Mesodermal cell (in vitro differentiated cells): Measurements from ENCODE around the gene TET1.
"Not testable (repeated sequence)": the region's sequence is repeated elsewhere in the genome, so short reads cannot be mapped to it uniquely, and the experiment has no call there.

ENCODE experiments used
- H3K27ac ChIP-seq: 2 replicates; pipeline ENCODE4 v1.7.0; 2013; ENCODE audit warnings: mild to moderate bottlenecking, low read depth, low read length, moderate library complexity; ENCODE audit not compliant: severe bottlenecking
- H3K36me3 ChIP-seq: 2 replicates; pipeline ENCODE4 v1.7.1; 2013; ENCODE audit warnings: mild to moderate bottlenecking, low read length, moderate library complexity; ENCODE audit not compliant: control insufficient read depth, insufficient read depth
- H3K4me1 ChIP-seq: one replicate; pipeline ENCODE4 v1.7.1; 2013; ENCODE audit warnings: mild to moderate bottlenecking, low read length; ENCODE audit not compliant: insufficient read depth, control insufficient read depth, poor library complexity, severe bottlenecking
- H3K4me3 ChIP-seq: 2 replicates; pipeline ENCODE4 v1.7.0; 2013; ENCODE audit warnings: low read length, control low read depth, mild to moderate bottlenecking; ENCODE audit not compliant: insufficient read depth, poor library complexity, severe bottlenecking; ENCODE audit errors: extremely low read depth
- H3K9me3 ChIP-seq: 2 replicates; pipeline ENCODE4 v1.7.1; 2013; ENCODE audit warnings: mild to moderate bottlenecking, low read length, moderate library complexity; ENCODE audit not compliant: control insufficient read depth
- WGBS, 2 experiments: methylation state at CpG; one replicate each; pipeline ENCODE4 v1.1.5; 2013; ENCODE audit warnings: missing lambda C conversion rate in 2 of 2; ENCODE audit not compliant: insufficient coverage in 2 of 2; 5-methylcytosine and 5-hydroxymethylcytosine counted together

TET1 gene

GRCh38 chr10:68597407-68597806 lies 37.3 kb downstream of the TET1 start:
- Histone ChIP-seq H3K36me3 (peaks cover 11% of the 10 kb centered on the region), H3K4me1 (peaks cover 23% of the 10 kb centered on the region), H3K4me3 (no peak overlapping the region), H3K9me3 (no peaks in the 10 kb centered on the region), H3K27ac (no peak overlapping the region)
- no CpG with 5 or more reads among the region's 1 CpG for WGBS, 2 experiments

- no peaks in the 10 kb centered on the region for H3K9me3 ChIP-seq
- 65 to 67% methylated on average over 21 of the region's 23 CpGs for WGBS, 2 experiments
- peaks cover 26% of the 10 kb centered on the region for H3K4me1 ChIP-seq
- H3K4me3 ChIP-seq: no peak overlapping the region
- H3K27ac ChIP-seq: peak overlapping the region; percentile 96
- peaks cover 22% of the 10 kb centered on the region for H3K36me3 ChIP-seq
Observed at GRCh38 chr10:68598978-68599770, 39.0 kb downstream of the TET1 start.

- peak overlapping the region; percentile 23 for H3K4me3 ChIP-seq
- WGBS, 2 experiments: 17 to 50% methylated on average over 1 of the region's 3 CpGs
- H3K4me1 ChIP-seq: peaks cover 28% of the 10 kb centered on the region
- no peaks in the 10 kb centered on the region for H3K9me3 ChIP-seq
- H3K36me3 ChIP-seq: peaks cover 27% of the 10 kb centered on the region
- peak overlapping the region; percentile 96 for H3K27ac ChIP-seq
Observed at GRCh38 chr10:68599771-68600040, 39.6 kb downstream of the TET1 start.

- 7 to 11% methylated on average over 10 to 17 of the region's 17 CpGs for WGBS, 2 experiments
Observed at GRCh38 chr10:68600041-68600778, 40.1 kb downstream of the TET1 start.

GRCh38 chr10:68601501-68602265 lies 41.5 kb downstream of the TET1 start:
- Histone ChIP-seq H3K4me3 (no peak overlapping the region), H3K4me1 (peaks cover 28% of the 10 kb centered on the region), H3K9me3 (no peaks in the 10 kb centered on the region), H3K27ac (no peak overlapping the region), H3K36me3 (peaks cover 26% of the 10 kb centered on the region)
- 100% methylated on average over 1 of the region's 2 CpGs for WGBS, 2 experiments

More at GRCh38 chr10:68600041-68600778, 40.1 kb downstream of the TET1 start:
- Histone ChIP-seq H3K9me3 (no peaks in the 10 kb centered on the region), H3K4me1 (peaks cover 28% of the 10 kb centered on the region), H3K27ac (peak overlapping the region; percentile 96), H3K4me3 (peak overlapping the region; percentile 23), H3K36me3 (peaks cover 27% of the 10 kb centered on the region)

- Histone ChIP-seq H3K36me3 (peaks cover 33% of the 10 kb centered on the region), H3K4me1 (peaks cover 28% of the 10 kb centered on the region), H3K9me3 (no peaks in the 10 kb centered on the region), H3K4me3 (no peak overlapping the region), H3K27ac (no peak overlapping the region)
- 89 to 100% methylated on average over 1 of the region's 2 CpGs for WGBS, 2 experiments
Observed at GRCh38 chr10:68602434-68602833, 42.3 kb downstream of the TET1 start.

GRCh38 chr10:68603766-68604165 lies 43.6 kb downstream of the TET1 start:
- Histone ChIP-seq H3K9me3 (no peaks in the 10 kb centered on the region), H3K4me3 (no peak overlapping the region), H3K4me1 (peaks cover 22% of the 10 kb centered on the region), H3K36me3 (peaks cover 46% of the 10 kb centered on the region), H3K27ac (no peak overlapping the region)
- WGBS, 2 experiments: 100% methylated on average over 2 of the region's 3 CpGs

- Histone ChIP-seq H3K27ac (no peak overlapping the region), H3K4me1 (peaks cover 16% of the 10 kb centered on the region), H3K4me3 (no peak overlapping the region), H3K36me3 (peaks cover 52% of the 10 kb centered on the region), H3K9me3 (no peaks in the 10 kb centered on the region)
- WGBS, 2 experiments: 83 to 88% methylated on average over 1 of the region's 1 CpG
Observed at GRCh38 chr10:68604441-68604840, 44.3 kb downstream of the TET1 start.

- no peak overlapping the region for H3K27ac ChIP-seq
- H3K4me1 ChIP-seq: peaks cover 6% of the 10 kb centered on the region
- no peaks in the 10 kb centered on the region for H3K9me3 ChIP-seq
- H3K4me3 ChIP-seq: no peak overlapping the region
- WGBS, 2 experiments: 91 to 100% methylated on average over 1 to 2 of the region's 5 CpGs
- peaks cover 72% of the 10 kb centered on the region for H3K36me3 ChIP-seq
Observed at GRCh38 chr10:68606918-68607317, 46.8 kb downstream of the TET1 start.

GRCh38 chr10:68610023-68610422 lies 49.9 kb downstream of the TET1 start:
- H3K9me3 ChIP-seq, H3K27ac ChIP-seq, H3K4me3 ChIP-seq, H3K4me1 ChIP-seq: not testable (repeated sequence)
- 97% methylated on average over 6 to 8 of the region's 10 CpGs for WGBS, 2 experiments
- H3K36me3 ChIP-seq: peaks cover 72% of the 10 kb centered on the region
